Ishikawa (cell line): ENCODE measurements around the gene CACNB4.

ENCODE experiments used
- CEBPB ChIP-seq: IDR thresholded peaks from 2 replicates; pipeline ENCODE4 v1.6.1; 2012
- CREB1 ChIP-seq: IDR thresholded peaks from 2 replicates; pipeline ENCODE4 v1.6.1; 2012; ENCODE audit warnings: low read depth
- EGR1 ChIP-seq: IDR thresholded peaks from 2 replicates; pipeline ENCODE4 v1.6.1; 2012
- EP300 ChIP-seq: IDR thresholded peaks from 2 replicates; pipeline ENCODE4 v1.6.1; 2012; ENCODE audit warnings: borderline replicate concordance
- FOXM1 ChIP-seq: IDR thresholded peaks from 2 replicates; pipeline ENCODE4 v1.6.1; 2012; ENCODE audit warnings: low read depth, borderline replicate concordance
- MAX ChIP-seq: IDR thresholded peaks from 2 replicates; pipeline ENCODE4 v1.6.1; 2012
- NFIC ChIP-seq: IDR thresholded peaks from 2 replicates; pipeline ENCODE4 v1.6.1; 2012
- RAD21 ChIP-seq: IDR thresholded peaks from 2 replicates; pipeline ENCODE4 v1.6.1; 2012; ENCODE audit warnings: low read depth
- REST ChIP-seq: IDR thresholded peaks from 2 replicates; pipeline ENCODE4 v1.6.1; 2012; ENCODE audit warnings: low read depth, mild to moderate bottlenecking
- TAF1 ChIP-seq: IDR thresholded peaks from 2 replicates; pipeline ENCODE4 v1.6.1; 2012; ENCODE audit warnings: low read depth, mild to moderate bottlenecking
- TCF12 ChIP-seq: IDR thresholded peaks from 2 replicates; pipeline ENCODE4 v1.6.1; 2012; ENCODE audit warnings: low read depth
- TEAD4 ChIP-seq: IDR thresholded peaks from 2 replicates; pipeline ENCODE4 v1.6.1; 2012
- USF1 ChIP-seq: IDR thresholded peaks from 2 replicates; pipeline ENCODE4 v1.6.1; 2012
- YY1 ChIP-seq: IDR thresholded peaks from 2 replicates; pipeline ENCODE4 v1.6.1; 2012; ENCODE audit warnings: low read depth
- ZBTB7A ChIP-seq: IDR thresholded peaks from 2 replicates; pipeline ENCODE4 v1.6.1; 2012; ENCODE audit warnings: low read depth

Gene CACNB4

GRCh38 chr2:151824886-151825285 is 274.0 kb downstream of the CACNB4 start:
- no peak for TF ChIP-seq MAX
- no peak for TF ChIP-seq ZBTB7A
- no peak for TF ChIP-seq TAF1
- TF ChIP-seq USF1: no peak
- no peak for TF ChIP-seq TEAD4
- TF ChIP-seq CEBPB: no peak
- TF ChIP-seq NFIC: no peak
- no peak for TF ChIP-seq REST
- no peak for TF ChIP-seq EGR1
- no peak for TF ChIP-seq FOXM1
- TF ChIP-seq RAD21: no peak
- TF ChIP-seq TCF12: no peak
- TF ChIP-seq YY1: no peak
- no peak for TF ChIP-seq EP300

- TF ChIP-seq REST (no peak), TEAD4 (no peak), TAF1 (no peak), CEBPB (no peak), RAD21 (no peak), FOXM1 (no peak), TCF12 (no peak), ZBTB7A (no peak), CREB1 (no peak), EP300 (no peak), USF1 (no peak), MAX (no peak), YY1 (no peak), NFIC (no peak), EGR1 (no peak)
These were observed 275.2 kb downstream of the CACNB4 start for GRCh38 chr2:151823651-151824050.

- TF ChIP-seq TAF1 (no peak), YY1 (no peak), CEBPB (no peak), TCF12 (no peak), ZBTB7A (no peak), NFIC (no peak), EP300 (no peak), CREB1 (no peak), MAX (no peak), FOXM1 (no peak), TEAD4 (no peak), EGR1 (no peak), REST (no peak), USF1 (no peak), RAD21 (no peak)
These were observed 278.9 kb downstream of the CACNB4 start for GRCh38 chr2:151819920-151820319.

GRCh38 chr2:151817929-151818328 is 280.9 kb downstream of the CACNB4 start:
- TF ChIP-seq FOXM1 (no peak), ZBTB7A (no peak), TEAD4 (no peak), RAD21 (no peak), EGR1 (no peak), YY1 (no peak), CEBPB (no peak)
